Omental fat pad (tissue), 4 donors: Measurements from ENCODE around the gene MAOB. TPM values are rescaled to one million over a fixed set of nuclear protein-coding genes. Genes with fewer than 3 reads are reported as not detected.
A peak's percentile ranks its signal among the peaks of the same experiment; 100 is the strongest.

Experiments
- ATAC-seq: fragments of 150-250 bp; one replicate; pipeline ENCODE4 v1.9.1; 2016; ENCODE audit warnings: mild to moderate bottlenecking, moderate library complexity; ENCODE audit not compliant: low FRiP score
- DNase-seq: peaks from one replicate; pipeline ENCODE4 v3.0.0-alpha.2; 2019; ENCODE audit warnings: low spot score
- CTCF ChIP-seq, 3 donors: fragments of 450-650 bp; IDR thresholded peaks; one replicate each; pipeline ENCODE4 v1.5.1; 2016 to 2017; ENCODE audit warnings: antibody characterized with exemption in 3 of 3, mild to moderate bottlenecking in 3 of 3, moderate library complexity in 2 of 3
- total RNA-seq, 4 donors: library from RNA; depleted of rRNA; stranded (reverse); fragments of >200 nt; gene quantifications; one replicate each; pipeline ENCODE4 v1.1.0, GENCODE V29; 2016

MAOB gene
- total RNA-seq, 4 donors from 2014 or later = 15.8 to 93.2 (median 52.3) TPM

- DNase-seq (no peak), ATAC-seq (no peak)
- TF ChIP-seq CTCF (IDR thresholded peaks at IDR 0.05) = no peak
These were observed 10.2 kb upstream of the MAOB start for GRCh38 chrX:43892336-43892870.

- ATAC-seq (no peak), DNase-seq (no peak)
- no peak for TF ChIP-seq CTCF (IDR thresholded peaks at IDR 0.05)
These were observed 3.4 kb upstream of the MAOB start for GRCh38 chrX:43885617-43886016.

GRCh38 chrX:43881410-43882293 is 598 bp downstream of the MAOB start:
- no peak for TF ChIP-seq CTCF (IDR thresholded peaks at IDR 0.05)
- no peak for DNase-seq
- peak; percentile 12 for ATAC-seq

GRCh38 chrX:43880425-43880824 is 1.8 kb downstream of the MAOB start:
- ATAC-seq (peak; percentile 35), DNase-seq (no peak)
- no peak for TF ChIP-seq CTCF (IDR thresholded peaks at IDR 0.05)

- ATAC-seq (peak; percentile 33), DNase-seq (no peak)
- TF ChIP-seq CTCF (IDR thresholded peaks at IDR 0.05) = no peak
These were observed 3.2 kb downstream of the MAOB start for GRCh38 chrX:43878906-43879526.

- ATAC-seq (no peak), DNase-seq (no peak)
- TF ChIP-seq CTCF (IDR thresholded peaks at IDR 0.05) = no peak
These were observed 5.6 kb downstream of the MAOB start for GRCh38 chrX:43876680-43877079.
